Lower leg skin (tissue), 4 donors: ENCODE results near the gene TCEA2. TPM values are rescaled to one million over a fixed set of nuclear protein-coding genes. Genes with fewer than 3 reads are reported as not detected.

Source experiments
- DNase-seq, 2 donors: peaks; one replicate each; pipeline ENCODE4 v3.0.0-alpha.2; 2019; ENCODE audit warnings: low spot score in 2 of 2
- H3K4me3 ChIP-seq: fragments of 200-600 bp; sonication (generic); 2 replicates; pipeline ENCODE4 v1.5.1; 2017; ENCODE audit warnings: mild to moderate bottlenecking, low read depth; ENCODE audit not compliant: poor library complexity, severe bottlenecking
- POLR2A ChIP-seq, 2 donors: fragments of 450-650 bp; IDR thresholded peaks; one replicate each; pipeline ENCODE4 v1.6.1; 2016 to 2017; ENCODE audit warnings: antibody characterized with exemption in 2 of 2, mild to moderate bottlenecking in 1 of 2, moderate library complexity in 1 of 2
- WGBS, 2 donors: methylation state at CpG; one replicate each; pipeline ENCODE4 v1.1.5; 2018; 5-methylcytosine and 5-hydroxymethylcytosine counted together
- intact Hi-C: fragments of 100-400 bp; cut with DNase I; formaldehyde crosslinking; loops from one replicate; pipeline ENCODE4 v1.15.0; 2023; ENCODE audit warnings: low total_unique reads
- total RNA-seq, 4 donors: library from RNA; depleted of rRNA; stranded (reverse); fragments of >200 nt; gene quantifications; one replicate each; pipeline ENCODE4 v1.1.0, GENCODE V29; 2016
- TF ChIP-seq, protein P1 (sequence below), 3 donors: fragments of 450-650 bp; IDR thresholded peaks; one replicate each; pipeline ENCODE4 v1.5.1; 2016; ENCODE audit warnings: antibody characterized with exemption in 3 of 3, mild to moderate bottlenecking in 3 of 3, moderate library complexity in 2 of 3

TCEA2 gene
- total RNA-seq, 4 donors from 2014 or later = 16.5 to 52.3 (median 22.8) TPM

DNA sequence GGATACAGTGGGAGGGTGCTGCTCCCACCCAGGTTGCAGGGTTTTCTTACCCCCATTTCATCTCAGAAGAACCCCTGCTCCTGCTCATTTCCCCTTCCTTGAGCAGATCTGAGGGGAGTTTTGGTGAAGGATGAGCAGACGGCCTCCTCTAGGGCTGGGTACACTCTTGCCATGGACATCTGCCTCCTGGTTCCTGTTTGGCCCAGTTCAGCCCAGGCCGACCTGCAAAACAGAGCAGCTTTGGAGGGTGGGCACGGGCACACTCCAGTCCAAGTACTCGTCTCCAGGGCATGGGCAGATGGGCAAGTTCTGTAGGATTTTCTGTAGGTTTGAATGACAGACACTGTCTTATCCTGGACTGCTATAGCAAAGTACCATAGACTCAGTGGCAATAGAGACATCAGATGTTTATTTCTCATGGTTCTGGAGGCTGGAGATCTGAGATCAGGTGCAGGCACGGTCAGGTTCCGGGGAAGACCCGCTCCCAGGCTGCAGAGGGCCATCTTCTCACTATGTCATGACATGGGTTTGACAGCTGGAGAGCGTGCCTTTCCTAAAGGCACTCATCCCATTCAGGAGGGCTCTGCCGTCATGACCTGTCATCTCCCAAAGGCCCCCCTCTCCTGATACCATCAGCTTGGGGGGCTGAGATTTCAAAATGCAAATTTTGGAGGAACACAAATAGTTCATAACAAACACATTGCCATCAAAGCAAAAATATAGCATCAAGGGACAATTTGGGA is 38.1 kb downstream of the TCEA2 start:
- TF ChIP-seq POLR2A (IDR thresholded peaks at IDR 0.05) = no peak
- TF ChIP-seq, protein P1, sequence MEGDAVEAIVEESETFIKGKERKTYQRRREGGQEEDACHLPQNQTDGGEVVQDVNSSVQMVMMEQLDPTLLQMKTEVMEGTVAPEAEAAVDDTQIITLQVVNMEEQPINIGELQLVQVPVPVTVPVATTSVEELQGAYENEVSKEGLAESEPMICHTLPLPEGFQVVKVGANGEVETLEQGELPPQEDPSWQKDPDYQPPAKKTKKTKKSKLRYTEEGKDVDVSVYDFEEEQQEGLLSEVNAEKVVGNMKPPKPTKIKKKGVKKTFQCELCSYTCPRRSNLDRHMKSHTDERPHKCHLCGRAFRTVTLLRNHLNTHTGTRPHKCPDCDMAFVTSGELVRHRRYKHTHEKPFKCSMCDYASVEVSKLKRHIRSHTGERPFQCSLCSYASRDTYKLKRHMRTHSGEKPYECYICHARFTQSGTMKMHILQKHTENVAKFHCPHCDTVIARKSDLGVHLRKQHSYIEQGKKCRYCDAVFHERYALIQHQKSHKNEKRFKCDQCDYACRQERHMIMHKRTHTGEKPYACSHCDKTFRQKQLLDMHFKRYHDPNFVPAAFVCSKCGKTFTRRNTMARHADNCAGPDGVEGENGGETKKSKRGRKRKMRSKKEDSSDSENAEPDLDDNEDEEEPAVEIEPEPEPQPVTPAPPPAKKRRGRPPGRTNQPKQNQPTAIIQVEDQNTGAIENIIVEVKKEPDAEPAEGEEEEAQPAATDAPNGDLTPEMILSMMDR (IDR thresholded peaks at IDR 0.05) = no peak
- 77 to 80% methylated on average over 9 of the region's 9 CpGs for WGBS, 2 donors
- DNase-seq = no peak
- intact Hi-C loops = no loop called here
- no peak overlapping the region for H3K4me3 ChIP-seq

DNA sequence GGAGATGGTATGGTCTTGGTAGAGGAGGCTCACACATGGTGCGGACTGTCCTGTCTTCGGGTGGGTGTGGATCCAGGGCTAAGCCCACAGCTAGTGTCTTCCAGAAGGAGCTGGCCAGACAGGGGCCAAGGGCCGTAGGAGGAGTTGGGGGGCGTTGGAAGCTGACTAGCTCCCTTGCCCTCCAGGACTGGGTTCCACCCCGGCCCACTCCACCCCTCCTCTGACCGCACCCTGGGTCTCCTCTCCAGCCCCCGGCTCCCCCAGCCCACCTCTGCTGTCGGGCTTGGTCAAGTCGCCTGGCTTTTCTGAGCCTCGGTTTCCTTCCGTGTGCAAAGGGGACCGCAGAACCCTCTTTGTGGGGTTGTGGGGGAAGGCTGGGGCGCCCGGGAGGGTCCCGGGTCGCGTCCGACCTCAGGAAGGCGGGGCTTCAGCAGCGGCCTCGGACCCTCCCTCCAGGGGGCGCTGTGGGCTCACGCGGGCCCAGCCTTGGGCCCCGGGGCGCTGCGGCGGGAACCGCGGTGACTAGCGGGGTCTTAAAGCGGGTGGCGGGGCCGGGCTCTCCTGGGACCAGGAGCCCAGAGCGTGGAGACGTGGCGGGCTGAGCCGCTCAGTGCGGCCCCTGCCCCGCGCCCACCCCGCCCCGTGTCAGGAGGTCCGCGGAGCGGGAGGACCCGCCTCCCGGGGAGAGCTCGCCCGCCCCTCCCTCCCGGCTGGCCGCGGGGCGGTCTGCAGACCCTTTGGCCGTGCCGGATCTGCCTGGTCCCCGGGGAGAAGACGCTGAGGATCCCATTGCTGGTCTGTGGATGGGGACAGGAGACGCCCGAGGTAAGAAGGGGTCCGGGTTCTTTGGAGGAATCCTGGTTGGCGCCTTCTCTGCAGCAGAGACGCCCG is 39.0 kb downstream of the TCEA2 start:
- intact Hi-C loops = no loop called here
- WGBS, 2 donors = 11 to 19% methylated on average over 34 to 56 of the region's 64 CpGs
- TF ChIP-seq, protein P1 (IDR thresholded peaks at IDR 0.05) = no peak
- no peak for TF ChIP-seq POLR2A (IDR thresholded peaks at IDR 0.05)
- peak in 1 of 2 donors; percentile 79 for DNase-seq
- no peak overlapping the region for H3K4me3 ChIP-seq

DNA sequence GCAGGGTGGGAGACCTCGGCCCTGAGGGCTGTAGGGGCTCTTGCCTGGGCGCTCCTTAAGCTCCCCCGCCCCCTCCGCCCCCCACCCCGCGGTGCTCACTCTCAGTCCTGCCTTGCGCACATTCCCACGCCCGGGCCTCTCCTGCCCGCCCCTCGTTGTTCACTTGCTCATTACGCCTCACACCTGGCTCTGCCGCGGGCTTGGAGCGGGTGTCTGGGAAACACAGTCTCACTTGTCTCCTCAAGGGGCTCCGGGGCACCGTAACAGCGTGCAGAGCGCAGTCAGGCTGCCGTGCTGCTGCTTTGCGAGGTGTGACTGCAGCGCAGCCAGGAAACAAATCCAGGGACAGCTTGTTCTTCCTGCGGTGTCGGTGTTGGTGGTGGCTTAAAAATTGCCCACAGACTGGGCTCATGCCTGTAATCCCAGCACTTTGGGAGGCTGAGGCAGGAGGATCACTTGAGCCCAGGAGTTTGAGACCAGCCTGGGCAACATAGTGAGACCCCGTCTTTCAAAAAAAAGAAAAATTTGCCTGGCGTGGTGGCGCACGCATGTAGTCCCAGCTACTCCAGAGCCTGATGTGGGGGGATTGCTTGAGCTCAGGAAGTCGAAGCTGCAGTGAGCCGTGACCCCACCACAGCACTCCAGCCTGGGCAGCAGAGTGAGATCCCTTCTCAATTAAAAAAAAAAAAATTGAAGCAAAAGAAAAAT is 39.8 kb downstream of the TCEA2 start:
- 23 to 25% methylated on average over 19 to 27 of the region's 30 CpGs for WGBS, 2 donors
- intact Hi-C loops = no loop called here
- DNase-seq = peak in 1 of 2 donors; percentile 74
- no peak overlapping the region for H3K4me3 ChIP-seq
- TF ChIP-seq, protein P1 (IDR thresholded peaks at IDR 0.05) = no peak
- TF ChIP-seq POLR2A (IDR thresholded peaks at IDR 0.05) = no peak

DNA sequence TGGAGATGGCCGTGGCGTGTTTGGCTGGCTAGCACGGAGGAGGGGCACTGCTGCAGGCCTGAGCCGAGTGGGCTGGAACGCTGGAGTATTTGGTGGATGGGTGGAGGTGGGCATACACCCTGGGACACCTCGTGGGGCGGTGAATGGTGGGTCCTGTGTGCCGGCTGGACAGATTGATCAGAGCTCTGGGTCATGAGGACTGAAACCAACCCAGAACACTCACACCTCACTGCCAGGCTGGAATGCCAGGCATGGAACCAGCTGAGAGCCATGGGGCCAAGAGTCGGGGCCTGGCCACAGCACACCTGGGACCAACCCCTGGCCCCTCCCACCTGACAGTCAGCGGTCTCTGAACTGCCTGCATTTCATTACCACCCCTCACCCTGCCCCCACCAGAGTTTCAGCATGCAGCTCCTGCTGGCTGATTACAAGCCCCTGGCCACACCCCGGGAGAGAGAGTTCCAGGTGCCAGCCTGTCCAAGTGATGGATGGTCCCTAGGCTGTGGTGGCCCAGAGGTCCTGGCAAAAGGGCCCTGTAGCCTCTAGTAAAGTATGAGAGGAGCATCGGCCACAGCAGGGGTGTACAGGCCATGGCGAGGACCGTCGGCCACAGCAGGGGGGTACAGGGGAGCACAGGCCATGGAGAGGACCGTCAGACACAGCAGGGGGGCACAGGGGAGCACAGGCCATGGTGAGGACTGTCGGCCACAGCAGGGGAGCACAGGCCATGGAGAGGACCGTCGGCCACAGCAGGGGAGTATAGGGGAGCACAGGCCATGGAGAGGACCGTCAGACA is 41.1 kb downstream of the TCEA2 start:
- TF ChIP-seq, protein P1 (IDR thresholded peaks at IDR 0.05) = no peak
- TF ChIP-seq POLR2A (IDR thresholded peaks at IDR 0.05) = no peak
- 46 to 69% methylated on average over 19 to 20 of the region's 20 CpGs for WGBS, 2 donors
- DNase-seq = peak in 1 of 2 donors; percentile 72
- no peak overlapping the region for H3K4me3 ChIP-seq
- intact Hi-C loops = no loop called here
